NCI-H2196 (cell line): ENCODE measurements around the gene BAD.

ENCODE experiments used
- DNase-seq: peaks from one replicate; lab custom pipeline; 2025; ENCODE audit not compliant: unreplicated experiment; lab: John Stamatoyannopoulos, UW

The BAD gene

DNA sequence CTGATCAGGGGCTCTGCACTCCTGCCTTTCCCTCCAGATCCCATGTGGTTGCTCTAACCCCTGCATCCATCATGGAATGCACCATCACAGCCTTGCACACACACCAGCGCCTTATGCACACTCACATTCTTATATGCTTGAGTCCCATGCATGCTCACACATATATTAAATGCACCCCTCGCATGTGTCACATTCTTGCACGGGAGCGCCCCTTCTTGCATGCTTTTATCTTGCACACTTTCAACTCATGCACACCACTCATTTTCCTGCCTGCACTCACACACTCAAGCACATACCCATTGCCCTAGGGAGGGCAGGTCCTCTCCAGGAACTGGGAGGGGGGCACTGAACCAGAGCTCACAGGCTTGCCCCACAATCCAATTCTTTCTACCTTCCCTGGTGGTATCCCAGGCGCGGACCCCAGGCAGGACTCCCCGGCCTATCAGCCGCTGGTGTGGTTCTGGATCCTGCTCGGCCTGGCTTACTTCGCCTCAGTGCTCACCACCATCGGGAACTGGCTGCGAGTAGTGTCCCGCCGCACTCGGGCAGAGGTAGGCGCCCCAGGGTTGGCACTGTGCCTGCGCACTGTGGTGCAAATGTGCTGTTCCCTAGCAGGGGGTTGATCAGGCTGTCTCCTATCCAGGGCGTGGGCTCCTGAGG lies 13.4 kb upstream of the BAD start:
- DNase-seq = no peak

DNA sequence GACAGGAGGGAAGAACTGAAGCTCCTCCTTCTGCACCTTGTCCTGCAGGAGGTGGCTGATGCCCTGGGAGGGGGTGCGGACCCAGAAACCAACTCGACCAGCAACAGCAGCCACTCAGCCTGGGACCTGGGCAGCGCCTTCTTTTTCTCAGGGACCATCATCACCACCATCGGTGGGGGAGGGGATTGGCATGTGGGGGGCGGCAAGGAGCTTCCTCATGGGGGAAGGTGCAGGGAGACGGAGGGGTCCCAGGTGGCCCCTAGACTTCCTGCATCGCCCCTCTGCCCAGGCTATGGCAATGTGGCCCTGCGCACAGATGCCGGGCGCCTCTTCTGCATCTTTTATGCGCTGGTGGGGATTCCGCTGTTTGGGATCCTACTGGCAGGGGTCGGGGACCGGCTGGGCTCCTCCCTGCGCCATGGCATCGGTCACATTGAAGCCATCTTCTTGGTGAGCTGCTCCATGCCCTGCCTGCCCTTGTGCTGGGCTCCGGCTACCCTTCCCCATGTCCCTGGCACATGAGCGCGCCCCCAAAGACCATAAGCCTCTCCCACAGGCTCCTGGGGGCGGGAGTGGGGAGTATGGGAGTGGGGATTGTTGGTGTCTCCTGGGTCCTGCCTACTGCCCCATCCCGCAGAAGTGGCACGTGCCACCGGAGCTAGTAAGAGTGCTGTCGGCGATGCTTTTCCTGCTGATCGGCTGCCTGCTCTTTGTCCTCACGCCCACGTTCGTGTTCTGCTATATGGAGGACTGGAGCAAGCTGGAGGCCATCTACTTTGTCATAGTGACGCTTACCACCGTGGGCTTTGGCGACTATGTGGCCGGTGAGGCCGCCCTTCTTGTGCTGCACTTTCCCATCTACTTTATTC lies 12.6 kb upstream of the BAD start:
- DNase-seq = no peak

DNA sequence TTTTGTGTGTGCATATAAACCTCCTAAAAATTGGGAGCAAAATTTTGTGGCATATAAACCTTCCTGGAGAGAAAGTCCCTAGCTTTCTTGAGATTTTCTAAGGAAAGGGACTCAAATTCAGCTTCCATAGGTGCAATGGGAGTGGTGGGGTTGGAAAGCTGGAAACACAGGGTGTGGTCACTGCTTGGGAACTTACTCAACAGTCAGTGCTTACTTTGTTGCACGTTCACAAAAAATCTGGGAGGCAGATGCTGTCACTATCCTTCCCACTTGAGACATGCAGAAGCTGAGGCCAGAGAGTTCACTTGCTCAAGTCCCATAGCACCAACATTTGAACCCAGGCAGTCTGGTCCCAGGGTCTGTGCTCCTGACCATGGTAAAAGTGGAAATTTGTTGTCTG lies 11.8 kb upstream of the BAD start:
- DNase-seq = no peak

DNA sequence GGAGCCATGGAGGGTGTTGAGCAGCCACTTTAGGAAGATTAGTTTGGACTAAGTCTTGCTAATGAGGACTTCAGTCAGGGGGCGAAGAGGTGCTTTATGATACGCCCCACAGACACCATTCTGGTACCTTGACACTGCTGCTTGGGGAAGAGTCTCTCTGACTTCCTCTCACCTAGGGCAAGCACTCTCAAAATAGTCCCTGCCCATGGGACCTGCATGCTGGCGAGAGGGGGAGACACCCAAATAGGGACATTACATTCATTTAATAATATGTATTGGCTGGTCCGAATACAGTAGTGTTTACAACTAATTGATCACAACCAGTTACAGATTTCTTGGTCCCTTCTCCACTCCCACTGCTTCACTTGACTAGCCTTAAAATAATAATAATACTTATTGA lies 11.3 kb upstream of the BAD start:
- DNase-seq = no peak

DNA sequence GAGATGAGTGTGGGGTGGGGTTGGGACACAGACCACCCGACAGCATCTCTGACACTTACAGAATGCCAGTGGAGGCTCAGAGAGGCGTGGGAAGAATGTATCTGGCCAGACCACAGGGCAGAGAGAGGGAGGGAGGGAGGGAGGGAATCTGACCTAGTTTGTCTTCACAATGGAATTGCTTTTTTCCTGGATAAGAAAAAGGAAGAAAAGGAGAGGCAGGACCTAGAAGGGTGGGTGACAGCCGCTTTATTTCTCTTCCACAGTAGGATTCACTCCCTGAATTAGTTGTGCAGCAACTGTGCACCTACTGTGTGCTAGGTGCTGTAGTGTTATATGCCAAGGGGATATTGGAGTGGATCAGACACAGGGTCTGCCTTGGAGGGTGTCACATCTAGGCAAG lies 10.3 kb upstream of the BAD start:
- DNase-seq = no peak

DNA sequence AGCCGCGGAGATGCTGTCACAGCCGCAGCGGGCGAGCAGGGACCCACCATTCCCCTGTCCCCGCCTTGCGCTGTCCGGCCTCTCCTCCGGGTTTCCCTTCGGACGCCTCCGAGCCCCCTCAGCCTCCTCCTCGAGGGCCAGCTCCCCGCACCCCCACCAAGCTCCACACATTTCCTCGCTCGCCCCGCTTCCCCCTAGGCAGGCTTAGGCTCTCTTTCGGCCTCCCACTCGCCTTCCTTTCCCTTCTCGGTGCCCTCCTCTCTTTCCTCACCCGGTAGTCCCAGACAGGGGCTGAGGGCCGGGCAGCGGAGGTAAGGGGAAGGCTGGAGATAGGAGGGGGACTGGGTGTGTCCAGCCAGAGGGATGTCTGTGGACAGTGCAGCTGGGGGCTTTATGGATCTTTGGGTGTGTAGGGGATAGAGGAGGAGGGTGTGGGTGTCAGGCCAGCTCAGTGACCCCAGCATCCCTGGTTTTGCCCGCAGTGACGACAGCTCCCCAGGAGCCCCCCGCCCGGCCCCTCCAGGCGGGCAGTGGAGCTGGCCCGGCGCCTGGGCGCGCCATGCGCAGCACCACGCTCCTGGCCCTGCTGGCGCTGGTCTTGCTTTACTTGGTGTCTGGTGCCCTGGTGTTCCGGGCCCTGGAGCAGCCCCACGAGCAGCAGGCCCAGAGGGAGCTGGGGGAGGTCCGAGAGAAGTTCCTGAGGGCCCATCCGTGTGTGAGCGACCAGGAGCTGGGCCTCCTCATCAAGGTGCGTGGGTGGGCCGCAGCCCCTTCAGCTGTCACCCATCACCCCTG lies 8.2 kb upstream of the BAD start:
- DNase-seq = no peak

DNA sequence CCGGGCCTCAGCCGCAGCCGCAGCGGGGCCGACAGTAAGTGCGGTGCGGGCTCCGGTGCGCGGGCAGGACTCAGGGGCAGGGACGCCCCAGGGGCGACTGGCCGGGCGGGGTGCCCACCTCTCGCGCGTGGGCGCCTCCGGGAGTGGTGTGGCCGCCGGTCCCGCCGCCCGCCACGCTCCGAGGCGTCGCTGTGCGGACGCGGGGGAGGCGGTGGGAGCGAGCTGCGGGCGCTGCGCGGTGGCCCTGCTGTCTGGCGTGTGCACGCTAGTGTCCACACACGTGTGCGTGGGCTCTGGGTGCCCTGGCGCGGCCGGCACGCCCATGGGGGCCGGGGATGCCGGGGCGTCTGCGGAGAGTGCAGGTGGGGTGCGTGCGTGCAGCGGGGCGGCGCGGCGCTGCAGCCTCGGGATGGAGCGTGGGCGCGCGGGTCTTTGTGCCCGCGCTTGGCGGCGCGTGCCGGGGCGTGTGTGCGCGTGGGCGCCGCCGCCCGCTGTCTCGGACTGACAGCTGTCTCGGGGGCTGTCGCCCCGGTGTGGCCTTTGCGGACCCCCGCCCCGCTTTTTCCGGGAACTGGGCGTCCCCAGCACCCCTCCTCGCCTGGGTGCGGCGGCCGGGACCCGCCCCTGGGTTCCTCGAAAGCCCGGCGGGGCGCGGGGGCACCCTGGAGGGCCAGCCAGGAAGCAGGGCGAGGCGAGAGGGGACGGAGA lies 7.4 kb upstream of the BAD start:
- no peak for DNase-seq

DNA sequence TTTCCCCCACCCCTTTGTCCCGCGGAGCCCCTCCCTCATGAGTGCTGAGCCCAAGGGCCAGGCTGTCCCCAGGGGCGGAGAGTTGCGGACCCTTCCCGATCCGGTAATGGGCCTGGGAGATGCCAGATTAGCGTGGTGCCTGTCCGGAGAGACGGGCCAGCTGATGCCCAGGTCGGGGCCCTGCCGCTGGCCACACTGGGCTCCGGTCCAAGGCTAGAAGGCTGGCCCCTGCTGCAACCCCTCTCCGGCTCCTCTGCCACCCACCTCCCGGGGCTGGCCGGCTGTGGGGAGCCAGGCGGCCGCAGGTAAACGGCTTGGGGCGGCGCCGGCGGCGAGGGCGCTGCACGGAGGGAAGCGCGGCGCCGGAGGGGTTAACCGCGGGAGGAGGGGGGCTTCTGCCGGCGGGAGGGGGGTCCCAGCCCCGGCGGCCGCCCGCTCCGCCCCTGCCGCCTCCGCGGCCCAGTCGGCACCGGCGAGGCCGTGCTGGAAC lies 6.8 kb upstream of the BAD start, which contains the start of gene KCNK4:
TSS of gene KCNK4 (plus strand) at position 41 of the 490 bp plus-strand sequence. CDS start 1,717 bp downstream, outside the sequence.
- DNase-seq = no peak

DNA sequence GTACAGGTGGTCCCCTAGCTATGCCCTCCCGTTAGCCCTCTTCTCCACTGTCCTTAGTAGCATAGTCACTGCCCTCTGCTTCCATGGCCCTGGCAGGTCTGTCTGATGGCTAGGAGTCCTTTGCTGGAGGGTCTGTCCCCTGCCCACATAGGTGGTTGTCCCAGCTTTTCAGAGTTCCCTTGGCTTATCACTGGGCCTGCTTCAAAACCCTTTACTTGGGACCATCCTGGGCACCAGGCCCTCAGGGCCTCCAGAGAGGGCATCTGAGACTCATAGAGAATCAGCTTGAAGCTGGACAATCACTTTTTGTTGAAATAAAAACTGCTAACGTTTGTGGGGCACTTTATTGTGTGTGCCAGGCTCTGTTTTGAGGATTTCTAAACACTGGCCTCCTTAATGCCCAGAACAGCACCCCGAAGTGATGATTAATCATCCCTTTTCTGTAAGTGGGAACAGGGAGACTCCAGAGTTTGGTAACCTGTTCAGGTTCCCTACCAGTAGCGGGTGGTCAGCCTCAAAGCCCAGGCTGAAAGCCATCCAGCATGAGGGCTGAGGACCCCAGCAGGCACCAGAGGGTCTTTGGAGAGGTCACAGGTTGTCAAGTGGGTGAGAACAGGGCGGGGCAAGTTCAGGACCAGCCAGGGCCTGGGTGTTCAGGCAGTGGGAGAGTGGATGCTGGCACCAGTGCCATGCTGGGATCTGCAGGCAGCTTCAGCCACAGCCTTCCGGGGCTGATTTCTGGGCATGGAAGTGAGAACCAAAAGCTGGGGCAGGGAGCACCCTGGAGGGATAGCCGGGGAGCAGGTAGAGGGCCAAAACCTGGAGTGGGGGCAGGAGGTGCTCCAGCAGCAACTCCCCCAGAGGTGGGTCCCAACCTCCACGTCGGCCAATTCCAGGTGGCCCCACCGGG lies 6.1 kb upstream of the BAD start:
- DNase-seq = no peak

DNA sequence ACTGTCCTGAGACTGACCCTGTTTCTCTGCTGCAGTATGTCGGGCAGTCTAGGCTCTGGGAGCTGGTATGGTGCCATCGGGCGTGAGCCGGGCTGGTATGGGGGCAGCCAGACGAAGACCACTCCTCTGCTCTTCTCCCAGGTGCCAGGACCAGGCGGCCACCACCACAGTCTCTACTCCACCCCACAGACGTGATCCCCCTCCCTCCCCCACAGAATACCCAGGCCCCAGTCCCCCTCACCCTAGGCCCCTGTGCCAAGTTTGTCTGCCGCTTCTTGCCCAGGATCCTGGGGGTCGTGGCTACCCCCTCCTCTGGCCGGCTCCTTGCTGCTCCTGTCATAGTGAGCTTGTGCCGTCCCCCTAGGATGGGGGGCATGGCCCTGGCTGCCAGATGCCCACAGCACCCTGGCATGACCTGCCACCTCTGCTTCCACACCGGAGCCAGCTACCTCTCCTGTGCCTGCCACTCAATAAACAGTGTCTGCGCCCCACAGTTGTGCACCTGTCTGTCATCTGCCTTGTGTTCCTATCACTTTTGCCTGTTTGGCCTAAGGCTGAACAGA lies 4.6 kb upstream of the BAD start:
- DNase-seq = no peak

DNA sequence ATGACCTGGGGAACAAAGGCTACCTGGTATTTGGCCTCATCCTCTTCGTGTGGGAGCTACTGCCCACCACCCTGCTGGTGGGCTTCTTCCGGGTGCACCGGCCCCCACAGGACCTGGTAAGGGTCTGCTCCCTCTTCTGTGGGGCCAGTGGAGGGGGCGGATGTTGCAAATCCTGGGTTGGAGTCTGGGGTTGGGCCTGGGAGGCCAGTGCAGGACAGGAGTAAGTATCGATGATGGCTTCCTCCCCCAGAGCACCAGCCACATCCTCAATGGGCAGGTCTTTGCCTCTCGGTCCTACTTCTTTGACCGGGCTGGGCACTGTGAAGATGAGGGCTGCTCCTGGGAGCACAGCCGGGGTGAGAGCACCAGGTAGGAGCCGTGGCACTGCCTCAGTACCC lies 3.9 kb upstream of the BAD start:
- no peak for DNase-seq

DNA sequence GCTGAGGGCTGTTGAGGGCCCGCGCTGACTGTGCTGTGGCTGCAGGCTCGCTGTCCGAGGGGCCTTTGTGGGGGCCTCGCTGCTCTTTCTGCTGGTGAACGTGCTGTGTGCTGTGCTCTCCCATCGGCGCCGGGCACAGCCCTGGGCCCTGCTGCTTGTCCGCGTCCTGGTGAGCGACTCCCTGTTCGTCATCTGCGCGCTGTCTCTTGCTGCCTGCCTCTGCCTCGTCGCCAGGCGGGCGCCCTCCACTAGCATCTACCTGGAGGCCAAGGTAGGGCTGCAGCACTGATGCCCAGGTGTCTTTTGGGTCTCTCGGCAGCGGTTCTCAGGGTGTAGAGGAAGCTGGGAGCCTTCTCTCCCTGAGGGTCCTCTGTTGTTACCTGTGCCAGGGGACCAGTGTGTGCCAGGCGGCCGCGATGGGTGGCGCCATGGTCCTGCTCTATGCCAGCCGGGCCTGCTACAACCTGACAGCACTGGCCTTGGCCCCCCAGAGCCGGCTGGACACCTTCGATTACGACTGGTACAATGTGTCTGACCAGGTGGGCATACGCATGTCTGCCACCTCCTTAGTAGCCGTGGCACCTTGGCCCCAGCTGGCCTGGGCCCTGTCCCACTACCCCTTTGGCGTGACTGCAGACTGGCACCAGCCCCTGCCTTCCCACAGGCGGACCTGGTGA lies 3.3 kb upstream of the BAD start:
- DNase-seq = no peak

DNA sequence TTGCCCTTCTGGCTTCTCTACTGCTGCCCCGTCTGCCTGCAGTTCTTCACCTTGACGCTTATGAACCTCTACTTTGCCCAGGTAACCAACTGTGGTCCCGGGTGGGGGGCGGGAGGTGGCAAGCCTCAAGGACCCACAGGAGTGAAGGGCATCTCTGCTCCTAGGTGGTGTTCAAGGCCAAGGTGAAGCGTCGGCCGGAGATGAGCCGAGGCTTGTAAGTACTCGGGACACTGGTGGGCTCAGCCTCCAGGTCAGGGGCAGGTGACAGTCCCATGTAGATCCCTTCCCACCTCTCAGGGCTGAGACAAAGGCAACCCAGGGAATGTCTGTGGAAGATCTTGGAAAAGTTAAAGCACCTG lies 2.3 kb upstream of the BAD start:
- no peak for DNase-seq

DNA sequence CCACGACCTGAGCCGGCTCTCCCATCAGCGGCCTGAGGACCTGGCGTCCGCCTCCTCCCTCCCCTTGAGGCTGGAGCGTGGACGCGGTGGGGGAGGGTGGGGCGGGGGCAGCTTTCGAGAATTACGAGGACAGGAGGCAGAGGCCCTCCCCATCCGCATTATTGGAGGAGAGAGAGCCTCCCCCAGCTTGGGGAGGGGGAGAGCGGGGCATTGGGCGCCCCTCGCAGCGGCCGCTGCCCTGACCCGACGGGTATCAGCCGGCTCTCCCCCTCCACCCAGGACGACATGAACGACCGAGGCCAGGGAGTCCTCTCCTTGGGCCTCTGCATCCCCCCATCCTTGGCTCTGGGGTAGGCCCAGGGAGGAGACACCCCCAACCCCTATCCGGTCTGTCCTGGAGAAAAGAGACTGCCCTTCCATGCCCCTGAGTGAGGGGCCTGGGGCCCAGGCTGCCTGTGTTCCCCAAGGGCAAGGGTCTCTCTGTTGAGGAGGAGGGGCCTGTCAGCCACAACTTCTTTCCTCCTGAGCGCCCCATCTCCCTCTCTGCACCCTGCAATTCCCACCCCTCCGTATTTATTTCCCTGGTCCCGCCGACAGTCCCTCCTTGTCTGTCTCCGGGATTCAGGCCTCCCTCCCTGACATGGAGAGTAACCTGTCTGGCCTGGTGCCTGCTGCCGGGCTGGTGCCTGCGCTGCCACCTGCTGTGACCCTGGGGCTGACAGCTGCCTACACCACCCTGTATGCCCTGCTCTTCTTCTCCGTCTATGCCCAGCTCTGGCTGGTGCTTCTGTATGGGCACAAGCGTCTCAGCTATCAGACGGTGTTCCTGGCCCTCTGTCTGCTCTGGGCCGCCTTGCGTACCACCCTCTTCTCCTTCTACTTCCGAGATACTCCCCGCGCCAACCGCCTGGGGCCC lies 1.7 kb upstream of the BAD start:
- DNase-seq = peak; percentile 67

DNA sequence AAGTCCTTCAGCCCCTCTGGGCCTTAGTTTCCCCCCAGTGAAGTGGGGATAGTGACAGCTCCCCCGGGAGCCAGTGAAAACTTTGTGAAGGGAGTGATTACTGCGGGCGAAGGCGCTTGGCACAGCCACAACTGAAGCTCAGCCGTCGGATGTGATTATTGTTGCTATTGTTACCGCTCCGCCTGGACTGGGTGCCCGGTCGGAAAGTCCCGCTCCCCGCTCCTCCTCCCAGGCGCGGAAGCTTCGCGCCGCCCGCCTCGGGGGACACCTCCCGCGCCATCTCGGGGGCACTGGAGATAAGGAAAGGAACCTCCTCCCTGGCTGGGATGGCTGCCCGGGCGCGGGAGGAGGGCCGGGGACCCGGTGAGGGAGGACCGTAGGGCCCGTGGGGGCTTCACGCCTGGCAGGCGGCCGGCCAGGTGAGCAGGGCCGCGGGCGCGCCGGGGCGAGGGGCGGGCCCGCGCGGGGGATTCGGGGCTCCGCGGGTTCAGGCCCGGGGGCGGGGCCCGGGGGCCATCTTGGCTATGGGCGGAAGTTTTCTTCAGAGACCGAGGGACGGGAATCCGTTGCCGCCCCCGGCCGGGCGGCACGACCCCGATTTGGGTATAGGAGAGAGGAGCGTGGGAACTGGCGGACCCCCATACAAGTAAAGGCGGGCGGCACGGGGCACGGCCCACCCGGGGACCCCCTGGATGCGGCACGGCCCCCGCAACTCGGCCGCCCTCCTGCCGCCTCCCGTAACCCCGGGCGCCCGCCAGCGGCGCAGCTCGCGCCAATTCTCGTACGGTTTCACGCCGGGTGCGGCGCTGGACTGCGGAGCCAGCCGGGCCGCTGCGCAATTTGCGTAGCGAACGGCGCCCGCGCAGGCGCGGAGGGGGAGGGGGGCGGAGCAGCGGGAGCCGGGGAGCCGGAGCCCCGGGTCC lies 758 bp upstream of the BAD start, which contains the start of gene GPR137:
TSS of gene GPR137 (plus strand) at position 887 of the 923 bp plus-strand sequence. CDS start 677 bp downstream, outside the sequence.
- peak; percentile 89 for DNase-seq

DNA sequence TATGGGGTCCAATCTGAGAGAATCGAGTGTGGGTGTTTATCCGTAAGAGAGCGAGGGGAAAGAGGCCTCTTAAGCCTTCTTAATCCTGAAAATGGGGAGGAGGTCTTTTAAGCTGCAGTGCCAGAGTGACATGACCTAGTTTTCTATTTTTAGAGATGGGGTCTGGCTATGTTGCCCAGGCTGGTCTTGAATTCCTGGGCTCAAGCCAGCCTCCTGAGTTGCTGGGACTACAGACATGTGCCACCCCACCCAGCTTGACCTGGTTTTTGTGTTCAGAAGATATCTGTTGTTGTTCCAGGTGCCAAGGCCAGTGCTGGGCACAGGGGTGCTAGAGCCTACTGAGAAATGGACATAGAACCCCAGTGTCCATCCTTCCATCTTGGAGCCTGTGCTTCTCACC lies 1.4 kb downstream of the BAD start:
- DNase-seq = no peak
